ENCODE measurements around the gene SLC12A5.
A peak's percentile ranks its signal among the peaks of the same experiment; 100 is the strongest.

Gene SLC12A5

GRCh38 chr20:46057856-46058598, 29.0 kb downstream of the SLC12A5 start:
- TF ChIP-seq CTCF (IDR thresholded peaks at IDR 0.05; ENCODE audit: low read length, missing control alignments), result peak; percentile 47
- peak overlapping the region; percentile 42 for H3K4me3 ChIP-seq (replicated peaks; ENCODE audit: low read depth, low read length)
- DNase-seq (ENCODE audit: low read depth), result peak; percentile 50

GRCh38 chr20:46058599-46059281, 29.7 kb downstream of the SLC12A5 start:
- peak overlapping the region; percentile 42 for H3K4me3 ChIP-seq (replicated peaks; ENCODE audit: low read depth, low read length)
- no peak for TF ChIP-seq CTCF (IDR thresholded peaks at IDR 0.05; ENCODE audit: low read length, missing control alignments)
- DNase-seq (ENCODE audit: low read depth), result no peak

- DNase-seq (ENCODE audit: low read depth), result peak; percentile 10
- no peak for TF ChIP-seq CTCF (IDR thresholded peaks at IDR 0.05; ENCODE audit: low read length, missing control alignments)
- no peak overlapping the region for H3K4me3 ChIP-seq (replicated peaks; ENCODE audit: low read depth, low read length)
Observed at GRCh38 chr20:46060301-46060881, 31.4 kb downstream of the SLC12A5 start.

- no peak for TF ChIP-seq CTCF (IDR thresholded peaks at IDR 0.05; ENCODE audit: low read length, missing control alignments)
- H3K4me3 ChIP-seq (replicated peaks; ENCODE audit: low read depth, low read length), result no peak overlapping the region
- no peak for DNase-seq (ENCODE audit: low read depth)
Observed at GRCh38 chr20:46060975-46061374, 32.0 kb downstream of the SLC12A5 start.

- no peak overlapping the region for H3K4me3 ChIP-seq (replicated peaks; ENCODE audit: low read depth, low read length)
- TF ChIP-seq CTCF (IDR thresholded peaks at IDR 0.05; ENCODE audit: low read length, missing control alignments), result no peak
- no peak for DNase-seq (ENCODE audit: low read depth)
Observed at GRCh38 chr20:46062151-46062550, 33.1 kb downstream of the SLC12A5 start.

GRCh38 chr20:46062621-46063020, 33.6 kb downstream of the SLC12A5 start:
- no peak for TF ChIP-seq CTCF (IDR thresholded peaks at IDR 0.05; ENCODE audit: low read length, missing control alignments)
- H3K4me3 ChIP-seq (replicated peaks; ENCODE audit: low read depth, low read length), result no peak overlapping the region
- no peak for DNase-seq (ENCODE audit: low read depth)
